HEK293 (cell line): ENCODE results near the gene PM20D1.

Experiments used
- CTCF ChIA-PET: fragments of 350-600 bp; formaldehyde crosslinking; extraction: SDS; loops from one replicate; lab custom pipeline; 2021; ENCODE audit warnings: antibody characterized with exemption; lab: Yijun Ruan, JAX
- POLR2A ChIA-PET: fragments of 300-600 bp; formaldehyde crosslinking; extraction: SDS; loops from one replicate; lab custom pipeline; 2020; ENCODE audit warnings: antibody characterized with exemption, inconsistent platforms; lab: Yijun Ruan, JAX
- H3K27ac ChIP-seq: fragments of 200-500 bp; sonication (Bioruptor generic); 2 replicates; pipeline ENCODE4 v1.5.1; 2014; ENCODE audit warnings: low read depth, low read length, control low read depth, inconsistent platforms; ENCODE audit errors: extremely low read depth
- H3K36me3 ChIP-seq, 2 experiments: fragments of 200-500 bp in 1 of 2; sonication (Bioruptor generic) in 1 of 2; 1 replicate in 1 of 2; 2 replicates in 1 of 2; pipeline ENCODE4 v1.5.1; 2014 to 2017; ENCODE audit warnings: inconsistent platforms in 2 of 2, low read length in 2 of 2; ENCODE audit not compliant: control insufficient read depth in 2 of 2, insufficient read depth in 1 of 2
- H3K4me1 ChIP-seq: fragments of 200-500 bp; sonication (Bioruptor generic); 2 replicates; pipeline ENCODE4 v1.5.1; 2014; ENCODE audit warnings: mild to moderate bottlenecking, low read length, inconsistent platforms; ENCODE audit not compliant: control insufficient read depth, insufficient read depth
- H3K4me3 ChIP-seq: 2 replicates; pipeline ENCODE4 v1.5.1; 2011; ENCODE audit warnings: low read depth, mild to moderate bottlenecking, control low read depth, low read length, moderate library complexity
- H3K9me3 ChIP-seq: fragments of 200-500 bp; sonication (Bioruptor generic); 2 replicates; pipeline ENCODE4 v1.5.1; 2014; ENCODE audit warnings: low read depth, low read length, inconsistent platforms; ENCODE audit not compliant: control insufficient read depth, insufficient read depth
- OSR2 ChIP-seq: fragments of 450-650 bp; formaldehyde crosslinking; IDR thresholded peaks from 2 replicates; pipeline ENCODE4 v1.5.1; 2016; ENCODE audit warnings: missing biosample characterization, missing genetic modification characterization
- REPIN1 ChIP-seq: fragments of 450-650 bp; formaldehyde crosslinking; IDR thresholded peaks from 2 replicates; pipeline ENCODE4 v1.5.1; 2017; ENCODE audit warnings: missing biosample characterization, missing genetic modification characterization, low read depth
- SCRT1 ChIP-seq: fragments of 450-650 bp; formaldehyde crosslinking; IDR thresholded peaks from 2 replicates; pipeline ENCODE4 v1.5.1; 2016; ENCODE audit warnings: missing biosample characterization, missing genetic modification characterization, borderline replicate concordance
- WT1 ChIP-seq: fragments of 450-650 bp; formaldehyde crosslinking; IDR thresholded peaks from 2 replicates; pipeline ENCODE4 v1.5.1; 2016; ENCODE audit warnings: missing biosample characterization, missing genetic modification characterization
- ZBTB8A ChIP-seq: fragments of 450-650 bp; formaldehyde crosslinking; IDR thresholded peaks from 2 replicates; pipeline ENCODE4 v1.5.1; 2016; ENCODE audit warnings: missing biosample characterization, missing genetic modification characterization
- ZFP3 ChIP-seq: fragments of 450-650 bp; formaldehyde crosslinking; IDR thresholded peaks from 2 replicates; pipeline ENCODE4 v1.5.1; 2016; ENCODE audit warnings: low read depth, missing biosample characterization, missing genetic modification characterization
- ZNF174 ChIP-seq: fragments of 450-650 bp; formaldehyde crosslinking; IDR thresholded peaks from 2 replicates; pipeline ENCODE4 v1.5.0; 2017; ENCODE audit warnings: missing biosample characterization, mild to moderate bottlenecking, missing genetic modification characterization
- ZNF670 ChIP-seq: fragments of 450-650 bp; formaldehyde crosslinking; IDR thresholded peaks from 2 replicates; pipeline ENCODE4 v1.5.1; 2016; ENCODE audit warnings: missing biosample characterization, missing genetic modification characterization, low read depth
- ZNF837 ChIP-seq: fragments of 450-650 bp; formaldehyde crosslinking; IDR thresholded peaks from 2 replicates; pipeline ENCODE4 v1.5.1; 2016; ENCODE audit warnings: missing biosample characterization, missing genetic modification characterization
- TF ChIP-seq, protein P1 (sequence below): fragments of 450-650 bp; formaldehyde crosslinking; IDR thresholded peaks from 2 replicates; pipeline ENCODE4 v1.5.1; 2017; ENCODE audit warnings: missing biosample characterization, missing genetic modification characterization
- TF ChIP-seq, protein P2 (sequence below): fragments of 450-650 bp; formaldehyde crosslinking; conservative IDR thresholded peaks from 2 replicates; pipeline ENCODE4 v1.5.1; 2016; ENCODE audit warnings: low read depth, missing biosample characterization, missing genetic modification characterization
- TF ChIP-seq, protein P3 (sequence below): fragments of 450-650 bp; formaldehyde crosslinking; IDR thresholded peaks from 2 replicates; pipeline ENCODE4 v1.5.1; 2016; ENCODE audit warnings: missing biosample characterization, missing genetic modification characterization
- TF ChIP-seq, protein P4 (sequence below): sonication (generic); formaldehyde crosslinking; IDR thresholded peaks from 2 replicates; pipeline ENCODE4 v1.8.1; 2022; ENCODE audit warnings: mild to moderate bottlenecking, moderate library complexity, missing genetic modification reagents
- TF ChIP-seq, protein P5 (sequence below): fragments of 450-650 bp; formaldehyde crosslinking; IDR thresholded peaks from 2 replicates; pipeline ENCODE4 v1.5.1; 2016; ENCODE audit warnings: missing biosample characterization, missing genetic modification characterization, borderline replicate concordance

Gene PM20D1

DNA sequence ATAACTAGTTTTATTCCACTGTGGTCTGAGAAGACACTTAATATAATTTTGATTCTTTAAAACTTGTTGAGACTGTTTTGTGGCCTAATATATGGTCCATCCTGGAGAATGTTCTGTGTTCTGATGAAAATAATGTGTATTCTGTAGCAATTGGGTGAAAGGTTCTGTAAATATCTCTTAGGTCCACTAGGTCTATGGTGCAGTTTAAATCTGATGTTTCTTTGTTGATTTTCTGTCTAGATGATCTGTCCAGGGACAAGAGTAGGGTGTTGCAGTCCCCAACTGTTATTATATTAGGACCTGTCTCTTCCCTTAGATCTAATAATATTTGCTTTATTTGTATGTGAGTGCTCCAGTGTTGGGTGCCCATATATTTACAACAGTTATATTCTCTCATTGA, 33.9 kb upstream of the PM20D1 start:
- Histone ChIP-seq H3K36me3 (no peaks in the 10 kb centered on the region), H3K27ac (no peak overlapping the region), H3K4me3 (no peak overlapping the region), H3K9me3 (no peaks in the 10 kb centered on the region), H3K4me1 (no peaks in the 10 kb centered on the region)
- no peak for TF ChIP-seq ZNF837 (tag by site-specific recombination)
- TF ChIP-seq SCRT1 (tag by site-specific recombination) = no peak
- no peak for TF ChIP-seq WT1 (tag by site-specific recombination)
- TF ChIP-seq, protein P1, sequence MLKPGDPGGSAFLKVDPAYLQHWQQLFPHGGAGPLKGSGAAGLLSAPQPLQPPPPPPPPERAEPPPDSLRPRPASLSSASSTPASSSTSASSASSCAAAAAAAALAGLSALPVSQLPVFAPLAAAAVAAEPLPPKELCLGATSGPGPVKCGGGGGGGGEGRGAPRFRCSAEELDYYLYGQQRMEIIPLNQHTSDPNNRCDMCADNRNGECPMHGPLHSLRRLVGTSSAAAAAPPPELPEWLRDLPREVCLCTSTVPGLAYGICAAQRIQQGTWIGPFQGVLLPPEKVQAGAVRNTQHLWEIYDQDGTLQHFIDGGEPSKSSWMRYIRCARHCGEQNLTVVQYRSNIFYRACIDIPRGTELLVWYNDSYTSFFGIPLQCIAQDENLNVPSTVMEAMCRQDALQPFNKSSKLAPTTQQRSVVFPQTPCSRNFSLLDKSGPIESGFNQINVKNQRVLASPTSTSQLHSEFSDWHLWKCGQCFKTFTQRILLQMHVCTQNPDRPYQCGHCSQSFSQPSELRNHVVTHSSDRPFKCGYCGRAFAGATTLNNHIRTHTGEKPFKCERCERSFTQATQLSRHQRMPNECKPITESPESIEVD (tag by site-specific recombination) = no peak
- TF ChIP-seq, protein P2, sequence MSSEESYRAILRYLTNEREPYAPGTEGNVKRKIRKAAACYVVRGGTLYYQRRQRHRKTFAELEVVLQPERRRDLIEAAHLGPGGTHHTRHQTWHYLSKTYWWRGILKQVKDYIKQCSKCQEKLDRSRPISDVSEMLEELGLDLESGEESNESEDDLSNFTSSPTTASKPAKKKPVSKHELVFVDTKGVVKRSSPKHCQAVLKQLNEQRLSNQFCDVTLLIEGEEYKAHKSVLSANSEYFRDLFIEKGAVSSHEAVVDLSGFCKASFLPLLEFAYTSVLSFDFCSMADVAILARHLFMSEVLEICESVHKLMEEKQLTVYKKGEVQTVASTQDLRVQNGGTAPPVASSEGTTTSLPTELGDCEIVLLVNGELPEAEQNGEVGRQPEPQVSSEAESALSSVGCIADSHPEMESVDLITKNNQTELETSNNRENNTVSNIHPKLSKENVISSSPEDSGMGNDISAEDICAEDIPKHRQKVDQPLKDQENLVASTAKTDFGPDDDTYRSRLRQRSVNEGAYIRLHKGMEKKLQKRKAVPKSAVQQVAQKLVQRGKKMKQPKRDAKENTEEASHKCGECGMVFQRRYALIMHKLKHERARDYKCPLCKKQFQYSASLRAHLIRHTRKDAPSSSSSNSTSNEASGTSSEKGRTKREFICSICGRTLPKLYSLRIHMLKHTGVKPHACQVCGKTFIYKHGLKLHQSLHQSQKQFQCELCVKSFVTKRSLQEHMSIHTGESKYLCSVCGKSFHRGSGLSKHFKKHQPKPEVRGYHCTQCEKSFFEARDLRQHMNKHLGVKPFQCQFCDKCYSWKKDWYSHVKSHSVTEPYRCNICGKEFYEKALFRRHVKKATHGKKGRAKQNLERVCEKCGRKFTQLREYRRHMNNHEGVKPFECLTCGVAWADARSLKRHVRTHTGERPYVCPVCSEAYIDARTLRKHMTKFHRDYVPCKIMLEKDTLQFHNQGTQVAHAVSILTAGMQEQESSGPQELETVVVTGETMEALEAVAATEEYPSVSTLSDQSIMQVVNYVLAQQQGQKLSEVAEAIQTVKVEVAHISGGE (tag by site-specific recombination) = no peak
- no peak for TF ChIP-seq REPIN1 (tag by site-specific recombination)
- TF ChIP-seq ZBTB8A (tag by site-specific recombination) = no peak
- no peak for TF ChIP-seq ZNF670 (tag by site-specific recombination)
- TF ChIP-seq, protein P3, sequence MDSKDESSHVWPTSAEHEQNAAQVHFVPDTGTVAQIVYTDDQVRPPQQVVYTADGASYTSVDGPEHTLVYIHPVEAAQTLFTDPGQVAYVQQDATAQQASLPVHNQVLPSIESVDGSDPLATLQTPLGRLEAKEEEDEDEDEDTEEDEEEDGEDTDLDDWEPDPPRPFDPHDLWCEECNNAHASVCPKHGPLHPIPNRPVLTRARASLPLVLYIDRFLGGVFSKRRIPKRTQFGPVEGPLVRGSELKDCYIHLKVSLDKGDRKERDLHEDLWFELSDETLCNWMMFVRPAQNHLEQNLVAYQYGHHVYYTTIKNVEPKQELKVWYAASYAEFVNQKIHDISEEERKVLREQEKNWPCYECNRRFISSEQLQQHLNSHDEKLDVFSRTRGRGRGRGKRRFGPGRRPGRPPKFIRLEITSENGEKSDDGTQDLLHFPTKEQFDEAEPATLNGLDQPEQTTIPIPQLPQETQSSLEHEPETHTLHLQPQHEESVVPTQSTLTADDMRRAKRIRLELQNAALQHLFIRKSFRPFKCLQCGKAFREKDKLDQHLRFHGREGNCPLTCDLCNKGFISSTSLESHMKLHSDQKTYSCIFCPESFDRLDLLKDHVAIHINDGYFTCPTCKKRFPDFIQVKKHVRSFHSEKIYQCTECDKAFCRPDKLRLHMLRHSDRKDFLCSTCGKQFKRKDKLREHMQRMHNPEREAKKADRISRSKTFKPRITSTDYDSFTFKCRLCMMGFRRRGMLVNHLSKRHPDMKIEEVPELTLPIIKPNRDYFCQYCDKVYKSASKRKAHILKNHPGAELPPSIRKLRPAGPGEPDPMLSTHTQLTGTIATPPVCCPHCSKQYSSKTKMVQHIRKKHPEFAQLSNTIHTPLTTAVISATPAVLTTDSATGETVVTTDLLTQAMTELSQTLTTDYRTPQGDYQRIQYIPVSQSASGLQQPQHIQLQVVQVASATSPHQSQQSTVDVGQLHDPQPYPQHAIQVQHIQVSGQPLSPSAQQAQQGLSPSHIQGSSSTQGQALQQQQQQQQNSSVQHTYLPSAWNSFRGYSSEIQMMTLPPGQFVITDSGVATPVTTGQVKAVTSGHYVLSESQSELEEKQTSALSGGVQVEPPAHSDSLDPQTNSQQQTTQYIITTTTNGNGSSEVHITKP (tag by site-specific recombination) = no peak
- TF ChIP-seq ZFP3 (tag by site-specific recombination) = no peak
- TF ChIP-seq, protein P4, sequence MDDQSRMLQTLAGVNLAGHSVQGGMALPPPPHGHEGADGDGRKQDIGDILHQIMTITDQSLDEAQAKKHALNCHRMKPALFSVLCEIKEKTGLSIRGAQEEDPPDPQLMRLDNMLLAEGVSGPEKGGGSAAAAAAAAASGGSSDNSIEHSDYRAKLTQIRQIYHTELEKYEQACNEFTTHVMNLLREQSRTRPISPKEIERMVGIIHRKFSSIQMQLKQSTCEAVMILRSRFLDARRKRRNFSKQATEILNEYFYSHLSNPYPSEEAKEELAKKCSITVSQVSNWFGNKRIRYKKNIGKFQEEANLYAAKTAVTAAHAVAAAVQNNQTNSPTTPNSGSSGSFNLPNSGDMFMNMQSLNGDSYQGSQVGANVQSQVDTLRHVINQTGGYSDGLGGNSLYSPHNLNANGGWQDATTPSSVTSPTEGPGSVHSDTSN (CRISPR knock-in tag) = no peak
- TF ChIP-seq, protein P5, sequence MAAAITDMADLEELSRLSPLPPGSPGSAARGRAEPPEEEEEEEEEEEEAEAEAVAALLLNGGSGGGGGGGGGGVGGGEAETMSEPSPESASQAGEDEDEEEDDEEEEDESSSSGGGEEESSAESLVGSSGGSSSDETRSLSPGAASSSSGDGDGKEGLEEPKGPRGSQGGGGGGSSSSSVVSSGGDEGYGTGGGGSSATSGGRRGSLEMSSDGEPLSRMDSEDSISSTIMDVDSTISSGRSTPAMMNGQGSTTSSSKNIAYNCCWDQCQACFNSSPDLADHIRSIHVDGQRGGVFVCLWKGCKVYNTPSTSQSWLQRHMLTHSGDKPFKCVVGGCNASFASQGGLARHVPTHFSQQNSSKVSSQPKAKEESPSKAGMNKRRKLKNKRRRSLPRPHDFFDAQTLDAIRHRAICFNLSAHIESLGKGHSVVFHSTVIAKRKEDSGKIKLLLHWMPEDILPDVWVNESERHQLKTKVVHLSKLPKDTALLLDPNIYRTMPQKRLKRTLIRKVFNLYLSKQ (tag by site-specific recombination) = no peak
- no peak for TF ChIP-seq ZNF174 (tag by site-specific recombination)
- no peak for TF ChIP-seq OSR2
- ChIA-PET CTCF (no interaction called here), POLR2A (no interaction called here)
